ENCODE results near the gene DCLRE1B.

The DCLRE1B gene

GRCh38 chr1:113928187-113928930 is 23.2 kb downstream of the DCLRE1B start:
- DNase-seq (ENCODE audit: low spot score) = peak; percentile 39

GRCh38 chr1:113928941-113929749 is 24.0 kb downstream of the DCLRE1B start, which contains the start of gene HIPK1:
Gene HIPK1, plus strand, starts transcription at chr1:113929324.
- DNase-seq (ENCODE audit: low spot score) = peak; percentile 85

DNA sequence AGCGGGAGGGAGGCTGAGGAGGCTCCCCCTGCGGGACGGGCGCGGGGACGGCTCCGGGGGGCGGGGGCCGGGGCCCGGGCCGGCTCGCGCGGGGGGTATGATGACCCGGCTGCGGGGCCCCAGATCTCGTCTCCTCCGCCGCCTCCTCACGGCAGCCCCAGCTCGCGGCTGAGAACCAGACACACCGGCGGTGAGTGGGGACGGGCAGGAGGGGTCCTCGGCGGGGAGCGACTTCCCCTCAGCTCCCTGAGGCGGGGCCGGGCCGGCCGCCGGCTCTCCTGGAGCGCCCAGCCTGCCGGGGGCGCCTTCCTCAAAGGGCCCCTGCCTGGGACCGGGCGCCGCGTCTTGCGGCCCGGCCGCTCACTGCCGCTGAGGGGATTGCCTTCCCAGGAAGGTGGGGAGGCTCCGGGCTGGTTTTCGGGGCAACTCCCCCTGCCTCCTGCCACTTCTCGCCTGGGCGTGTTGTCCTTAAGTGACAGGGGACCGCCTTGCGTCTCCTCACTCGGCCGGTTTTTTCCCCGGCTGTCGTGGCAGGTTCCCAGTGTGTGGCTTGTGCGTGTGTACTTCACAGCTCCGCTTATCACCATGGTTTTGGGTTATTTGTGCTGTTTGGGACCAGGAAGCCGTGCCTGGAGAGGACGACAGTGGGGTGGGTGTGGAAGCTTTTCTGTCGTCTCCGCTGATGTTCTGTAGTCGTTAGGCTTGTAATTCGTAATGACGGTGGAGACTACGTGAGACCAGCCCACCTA is 24.8 kb downstream of the DCLRE1B start:
- peak; percentile 32 for DNase-seq (ENCODE audit: low spot score)

DNA sequence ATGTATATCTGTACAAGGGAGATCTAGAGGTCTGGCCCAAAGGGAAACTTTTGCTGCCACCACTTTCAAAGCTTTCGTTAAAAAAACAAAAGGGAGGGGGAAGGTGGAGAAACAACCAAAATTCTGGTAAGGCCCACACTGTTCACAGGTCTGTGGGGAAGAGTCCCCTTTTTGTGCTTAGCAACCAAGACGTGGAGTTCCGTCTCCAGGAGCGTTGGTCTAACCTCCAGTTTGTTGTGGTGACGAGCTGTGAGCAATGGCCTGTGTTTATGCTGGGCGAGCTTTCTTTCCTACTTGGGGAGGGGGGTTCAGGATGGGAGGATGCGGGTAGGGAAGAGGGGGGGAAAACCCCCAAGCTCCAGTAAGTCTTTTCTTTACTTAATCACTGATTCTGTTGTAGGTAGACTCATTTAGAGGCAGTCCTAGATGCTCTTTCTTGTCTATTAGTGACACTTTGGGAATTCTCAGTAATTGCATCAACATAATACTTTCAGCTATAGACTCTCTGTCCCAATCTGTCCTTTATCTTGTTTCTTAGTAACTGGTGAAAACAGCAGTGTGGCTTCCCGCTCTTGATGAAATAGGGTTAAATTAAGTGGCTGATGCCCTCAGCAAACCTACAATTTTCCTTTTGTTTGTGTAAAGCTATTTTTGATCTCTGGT is 25.5 kb downstream of the DCLRE1B start:
- peak; percentile 85 for DNase-seq (ENCODE audit: low spot score)

DNA sequence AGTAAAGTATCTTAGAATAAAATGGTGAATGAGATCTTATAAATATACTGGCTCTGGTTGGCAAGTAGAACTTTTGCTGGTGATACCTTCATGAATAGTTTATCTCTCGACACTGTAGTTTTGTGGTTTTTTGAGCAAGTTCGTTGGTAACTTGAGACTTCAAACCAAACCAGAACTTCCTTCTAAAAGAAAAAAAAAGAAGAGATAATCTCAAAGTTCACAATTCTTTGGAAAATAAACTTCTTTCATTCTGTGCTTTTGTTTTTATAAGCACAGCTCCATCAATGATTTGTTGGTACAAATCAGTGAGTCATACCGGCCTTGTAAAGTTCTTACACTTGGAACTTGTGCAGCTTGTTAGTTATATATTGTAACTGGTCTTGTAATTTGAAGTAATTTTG is 26.3 kb downstream of the DCLRE1B start:
- DNase-seq (ENCODE audit: low spot score) = peak; percentile 29

DNA sequence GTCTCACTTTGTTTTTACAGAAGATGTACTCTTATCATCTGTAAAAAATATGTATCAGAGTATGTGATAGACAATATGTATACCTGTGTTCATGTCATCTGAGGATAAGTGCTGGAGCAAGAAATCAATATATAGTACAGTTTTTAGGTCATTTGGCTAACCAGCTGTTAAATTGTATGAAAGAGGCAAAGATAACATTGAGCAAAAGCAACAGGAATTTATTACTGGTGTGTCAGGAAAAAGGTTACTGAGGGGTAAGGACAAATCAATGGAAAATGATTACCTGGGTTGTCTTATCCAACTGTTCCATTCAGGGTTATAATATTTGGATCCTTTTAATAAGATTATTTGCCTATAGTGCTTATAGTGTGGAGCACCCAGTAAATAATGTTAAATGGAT is 28.9 kb downstream of the DCLRE1B start:
- no peak for DNase-seq (ENCODE audit: low spot score)

- no peak for DNase-seq (ENCODE audit: low spot score)
These were observed 29.5 kb downstream of the DCLRE1B start for GRCh38 chr1:113934511-113935055.

DNA sequence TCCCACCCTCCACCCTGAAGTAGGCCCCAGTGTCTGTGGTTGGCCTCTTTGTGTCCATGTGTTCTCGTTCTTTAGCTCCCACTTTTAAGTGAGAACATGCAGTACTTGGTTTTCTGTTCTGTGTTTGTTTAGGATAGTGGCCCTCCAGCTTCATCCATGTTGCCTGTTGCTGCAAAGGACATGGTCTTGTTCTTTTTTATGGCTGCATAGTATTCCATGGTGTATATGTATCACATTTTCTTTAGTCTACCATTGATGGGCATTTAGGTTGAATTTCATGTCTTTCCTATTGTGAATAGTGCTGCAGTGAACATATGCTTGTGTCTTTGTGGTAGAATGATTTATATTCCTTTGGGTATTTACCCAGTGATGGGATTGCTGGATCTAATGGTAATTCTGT is 30.1 kb downstream of the DCLRE1B start:
- DNase-seq (ENCODE audit: low spot score) = no peak

DNA sequence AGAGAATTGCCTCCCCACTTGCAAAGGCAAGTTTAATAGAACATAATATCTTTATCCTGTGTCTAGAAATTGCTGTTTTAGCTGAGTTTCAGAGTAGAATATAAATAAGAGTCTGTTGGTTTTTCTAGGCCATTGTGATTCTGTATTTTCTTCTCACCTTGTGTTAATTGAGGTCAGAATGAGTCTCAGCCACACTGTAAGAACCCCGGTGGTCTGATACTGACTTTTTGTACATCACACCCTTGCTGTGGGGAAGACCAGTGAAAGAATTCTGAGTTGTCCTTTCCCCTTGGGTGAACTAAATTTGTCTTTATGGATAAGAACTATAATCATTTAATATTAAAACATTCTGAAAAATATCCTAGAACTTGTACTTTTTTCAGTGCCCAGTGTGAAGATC is 30.8 kb downstream of the DCLRE1B start:
- DNase-seq (ENCODE audit: low spot score) = no peak

DNA sequence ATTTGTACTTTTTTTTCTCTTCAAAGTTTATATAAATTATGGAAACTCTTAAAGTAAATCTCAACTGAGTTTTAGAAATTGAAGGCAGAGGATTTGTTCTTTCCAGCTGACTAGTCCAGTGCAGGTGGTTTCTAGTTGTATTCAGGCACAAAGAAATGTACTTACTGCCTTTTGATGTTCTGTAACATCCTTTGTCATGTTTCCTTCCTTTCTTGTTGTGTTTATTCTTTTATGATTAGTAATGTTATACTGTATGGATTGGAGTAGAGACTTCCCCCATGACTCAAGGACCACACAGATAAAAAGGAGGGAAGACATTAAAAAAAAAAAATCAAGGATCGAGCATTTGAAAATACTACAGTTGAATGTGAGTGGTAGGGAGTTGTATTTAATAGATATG is 32.0 kb downstream of the DCLRE1B start:
- DNase-seq (ENCODE audit: low spot score) = no peak

DNA sequence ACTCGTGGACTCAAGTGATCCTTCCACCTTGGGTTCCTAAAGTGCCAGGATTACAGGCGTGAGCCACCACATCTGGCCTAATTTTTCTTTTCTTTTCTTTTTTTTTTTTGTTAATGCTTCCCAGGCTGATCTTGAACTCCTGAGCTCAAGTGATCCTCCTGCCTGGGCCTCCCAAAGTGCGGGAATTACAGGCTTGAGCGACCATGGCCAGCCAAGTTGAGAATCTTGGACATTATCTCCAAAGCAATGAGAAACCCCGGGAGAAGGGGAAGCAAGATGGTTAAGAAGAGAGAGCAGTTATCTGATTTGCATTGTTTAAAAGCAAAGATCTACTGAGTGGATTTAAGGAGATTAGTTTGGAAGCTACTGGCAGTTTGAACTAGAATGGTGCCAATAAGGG is 33.1 kb downstream of the DCLRE1B start:
- no peak for DNase-seq (ENCODE audit: low spot score)

- DNase-seq (ENCODE audit: low spot score) = no peak
These were observed 35.5 kb downstream of the DCLRE1B start for GRCh38 chr1:113940365-113941244.

- no peak for DNase-seq (ENCODE audit: low spot score)
These were observed 36.1 kb downstream of the DCLRE1B start for GRCh38 chr1:113941245-113941559.

GRCh38 chr1:113942527-113942926 is 37.4 kb downstream of the DCLRE1B start:
- no peak for DNase-seq (ENCODE audit: low spot score)

GRCh38 chr1:113943028-113943811 is 38.1 kb downstream of the DCLRE1B start:
- no peak for DNase-seq (ENCODE audit: low spot score)

GRCh38 chr1:113945329-113945728 is 40.2 kb downstream of the DCLRE1B start:
- no peak for DNase-seq (ENCODE audit: low spot score)

- DNase-seq (ENCODE audit: low spot score) = no peak
These were observed 41.0 kb downstream of the DCLRE1B start for GRCh38 chr1:113946112-113946511.

GRCh38 chr1:113946678-113947387 is 41.7 kb downstream of the DCLRE1B start:
- no peak for DNase-seq (ENCODE audit: low spot score)

- no peak for DNase-seq (ENCODE audit: low spot score)
These were observed 42.4 kb downstream of the DCLRE1B start for GRCh38 chr1:113947388-113948107.
